H9 (cell line): ENCODE data around the gene DAB2IP. TPM values are rescaled to one million over a fixed set of nuclear protein-coding genes. Genes with fewer than 3 reads are reported as not detected.
A peak's percentile ranks its signal among the peaks of the same experiment; 100 is the strongest.

ENCODE experiments used
- DNase-seq: peaks from one replicate; pipeline ENCODE4 v3.0.0-alpha.2; 2017
- H2AFZ ChIP-seq: one replicate; pipeline ENCODE4 v1.6.1; 2013; ENCODE audit warnings: mild to moderate bottlenecking, low read length, control low read depth, moderate library complexity
- H2AK5ac ChIP-seq: 2 replicates; pipeline ENCODE4 v1.6.1; 2013; ENCODE audit warnings: low read length, control low read depth, mixed read lengths; ENCODE audit not compliant: insufficient read length
- H2BK120ac ChIP-seq: one replicate; pipeline ENCODE4 v1.6.1; 2013; ENCODE audit warnings: low read depth, mild to moderate bottlenecking, low read length, control low read depth, inconsistent platforms; ENCODE audit not compliant: poor library complexity, severe bottlenecking
- H2BK12ac ChIP-seq: 2 replicates; pipeline ENCODE4 v1.6.1; 2013; ENCODE audit warnings: low read length, control low read depth, mixed read lengths, low read depth; ENCODE audit not compliant: insufficient read length
- H2BK15ac ChIP-seq: 2 replicates; pipeline ENCODE4 v1.6.1; 2013; ENCODE audit warnings: low read depth, low read length, control low read depth
- H2BK20ac ChIP-seq: one replicate; pipeline ENCODE4 v1.6.1; 2013; ENCODE audit warnings: low read depth, mild to moderate bottlenecking, low read length, control low read depth, inconsistent platforms; ENCODE audit not compliant: poor library complexity, severe bottlenecking
- H2BK5ac ChIP-seq: 2 replicates; pipeline ENCODE4 v1.6.1; 2013; ENCODE audit warnings: low read length, control low read depth, mixed read lengths; ENCODE audit not compliant: insufficient read length
- H3K14ac ChIP-seq: 2 replicates; pipeline ENCODE4 v1.6.1; 2013; ENCODE audit warnings: low read length, control low read depth; ENCODE audit not compliant: insufficient read depth
- H3K18ac ChIP-seq: 2 replicates; pipeline ENCODE4 v1.6.1; 2013; ENCODE audit warnings: low read depth, mild to moderate bottlenecking, mixed read lengths, low read length, control low read depth; ENCODE audit not compliant: insufficient read length
- H3K23ac ChIP-seq: 2 replicates; pipeline ENCODE4 v1.6.1; 2013; ENCODE audit warnings: low read length, control low read depth, mixed read lengths, low read depth; ENCODE audit not compliant: insufficient read length
- H3K23me2 ChIP-seq: 2 replicates; pipeline ENCODE4 v1.6.1; 2013; ENCODE audit warnings: low read depth, mild to moderate bottlenecking, mixed read lengths, low read length, control low read depth; ENCODE audit not compliant: insufficient read length, poor library complexity, severe bottlenecking
- H3K27ac ChIP-seq: 2 replicates; pipeline ENCODE4 v1.5.1; 2013; ENCODE audit warnings: low read length, control low read depth, mixed read lengths, low read depth; ENCODE audit not compliant: insufficient read length
- H3K27me3 ChIP-seq: 2 replicates; pipeline ENCODE4 v1.6.1; 2013; ENCODE audit warnings: low read length, control low read depth, inconsistent platforms; ENCODE audit not compliant: insufficient read depth
- H3K4ac ChIP-seq: 2 replicates; pipeline ENCODE4 v1.6.1; 2013; ENCODE audit warnings: low read depth, mild to moderate bottlenecking, control low read depth, inconsistent platforms, low read length, moderate library complexity
- H3K4me1 ChIP-seq: 2 replicates; pipeline ENCODE4 v1.6.1; 2013; ENCODE audit warnings: low read length, control low read depth, inconsistent platforms; ENCODE audit not compliant: insufficient read depth
- H3K4me2 ChIP-seq: 2 replicates; pipeline ENCODE4 v1.6.1; 2013; ENCODE audit warnings: low read length, control low read depth, mixed read lengths; ENCODE audit not compliant: insufficient read length, insufficient read depth
- H3K56ac ChIP-seq: 2 replicates; pipeline ENCODE4 v1.6.1; 2013; ENCODE audit warnings: low read depth, mild to moderate bottlenecking, mixed read lengths, low read length, control low read depth; ENCODE audit not compliant: insufficient read length
- H3K79me1 ChIP-seq: 2 replicates; pipeline ENCODE4 v1.6.1; 2013; ENCODE audit warnings: low read depth, mild to moderate bottlenecking, moderate library complexity, low read length, control low read depth, inconsistent platforms; ENCODE audit not compliant: insufficient read depth, poor library complexity, severe bottlenecking
- H3K79me2 ChIP-seq: 2 replicates; pipeline ENCODE4 v1.6.1; 2013; ENCODE audit warnings: low read length, control low read depth, inconsistent platforms; ENCODE audit not compliant: insufficient read depth
- H3K9ac ChIP-seq: 2 replicates; pipeline ENCODE4 v1.6.1; 2013; ENCODE audit warnings: low read length, control low read depth, mixed read lengths; ENCODE audit not compliant: insufficient read length; ENCODE audit errors: extremely low read depth
- H3K9me3 ChIP-seq: one replicate; pipeline ENCODE4 v1.6.1; 2013; ENCODE audit warnings: low read depth, low read length, inconsistent platforms; ENCODE audit not compliant: control insufficient read depth
- H3T11ph ChIP-seq: one replicate; pipeline ENCODE4 v1.6.1; 2013; ENCODE audit warnings: mild to moderate bottlenecking, low read length, control low read depth, inconsistent platforms
- H4K20me1 ChIP-seq: one replicate; pipeline ENCODE4 v1.6.1; 2013; ENCODE audit not compliant: control insufficient read depth, insufficient read length, insufficient read depth
- H4K5ac ChIP-seq: 2 replicates; pipeline ENCODE4 v1.6.1; 2013; ENCODE audit warnings: low read depth, mild to moderate bottlenecking, mixed read lengths, low read length, control low read depth; ENCODE audit not compliant: insufficient read length
- H4K8ac ChIP-seq: replicated peaks from 2 replicates; pipeline ENCODE4 v1.6.1; 2013; ENCODE audit warnings: low read length, control low read depth, mixed read lengths, low read depth; ENCODE audit not compliant: insufficient read length
- H4K91ac ChIP-seq: 2 replicates; pipeline ENCODE4 v1.6.1; 2013; ENCODE audit warnings: low read depth, mild to moderate bottlenecking, moderate library complexity, mixed read lengths, low read length, control low read depth; ENCODE audit not compliant: insufficient read length
- H3K27ac Mint-ChIP-seq, 3 experiments: 2 replicates in 2 of 3; 3 replicates in 1 of 3; pipeline ENCODE4 v1.8.0; 2020 to 2021; ENCODE audit warnings: mixed read lengths in 3 of 3, mild to moderate bottlenecking in 1 of 3, moderate library complexity in 1 of 3
- H3K27me3 Mint-ChIP-seq: 2 replicates; pipeline ENCODE4 v1.8.0; 2021; ENCODE audit warnings: low read depth, mild to moderate bottlenecking, moderate library complexity, mixed read lengths
- H3K36me3 Mint-ChIP-seq, 3 experiments: 2 replicates in 2 of 3; 3 replicates in 1 of 3; pipeline ENCODE4 v1.8.0; 2020 to 2021; ENCODE audit warnings: low read depth in 3 of 3, mixed read lengths in 3 of 3; ENCODE audit not compliant: insufficient read depth in 1 of 3
- H3K4me1 Mint-ChIP-seq, 2 experiments: 2 replicates each; pipeline ENCODE4 v1.8.0; 2020; ENCODE audit warnings: mixed read lengths in 2 of 2
- H3K4me3 Mint-ChIP-seq, 2 experiments: 2 replicates in 1 of 2; 3 replicates in 1 of 2; pipeline ENCODE4 v1.8.0; 2020 to 2021; ENCODE audit warnings: mild to moderate bottlenecking in 2 of 2, mixed read lengths in 2 of 2, moderate library complexity in 1 of 2
- H3K9me3 Mint-ChIP-seq, 2 experiments: 2 replicates in 1 of 2; 3 replicates in 1 of 2; pipeline ENCODE4 v1.8.0; 2020; ENCODE audit warnings: mild to moderate bottlenecking in 2 of 2, mixed read lengths in 2 of 2, moderate library complexity in 1 of 2
- WGBS: extraction: QIAGEN DNeasy Blood & Tissue Kit; methylation state at CpG from one replicate; pipeline ENCODE4 v1.1.7; 2013; ENCODE audit warnings: missing lambda C conversion rate, low lambda C conversion rate, mixed read lengths; ENCODE audit not compliant: insufficient read length; ENCODE audit errors: extremely low coverage; 5-methylcytosine and 5-hydroxymethylcytosine counted together
- total RNA-seq: library from RNA; stranded (reverse); gene quantifications from 2 replicates; pipeline ENCODE4 v1.2.1, GENCODE V29; 2021
- TF ChIP-seq, protein P1 (sequence below): fragments of 200-600 bp; sonication (generic); conservative IDR thresholded peaks from 3 replicates; pipeline ENCODE4 v1.8.0; 2021; ENCODE audit warnings: antibody characterized with exemption, mild to moderate bottlenecking

Gene DAB2IP
- total RNA-seq, 1 experiment from 2014 or later = 22.6 TPM

GRCh38 chr9:121610638-121610953, 40.8 kb upstream of the DAB2IP start:
- Histone ChIP-seq H2BK20ac (no peak overlapping the region), H3K79me2 (peaks cover 3% of the 10 kb centered on the region; the same call in 1 of the 2 replicates), H3K23me2 (no peaks in the 10 kb centered on the region), H3K27ac (no peak overlapping the region), H3K4me2 (no peak overlapping the region), H2BK15ac (no peak overlapping the region), H3K9ac (no peak overlapping the region), H4K20me1 (no peaks in the 10 kb centered on the region), H2BK120ac (no peak overlapping the region), H2AFZ (no peak overlapping the region), H3K79me1 (no peaks in the 10 kb centered on the region), H3K9me3 (no peaks in the 10 kb centered on the region), H2BK12ac (no peak overlapping the region), H3K14ac (no peak overlapping the region), H3K27me3 (no peaks in the 10 kb centered on the region), H3T11ph (no peak overlapping the region), H3K56ac (no peak overlapping the region), H2AK5ac (no peak overlapping the region), H4K8ac (no peak overlapping the region), H4K91ac (no peak overlapping the region), H4K5ac (no peak overlapping the region), H3K18ac (no peak overlapping the region), H3K23ac (no peak overlapping the region), H3K4ac (no peak overlapping the region), H2BK5ac (no peak overlapping the region), H3K4me1 (peaks cover 7% of the 10 kb centered on the region; the same call in 1 of the 2 replicates)
- H3K4me1 Mint-ChIP-seq = peaks cover 26 to 36% of the 10 kb centered on the region in 2 experiments
- no peaks in the 10 kb centered on the region for H3K9me3 Mint-ChIP-seq
- peak; percentile 51 for DNase-seq
- no peak overlapping the region; a peak in 1 of 7 replicates for H3K27ac Mint-ChIP-seq
- peak overlapping the region in 1 of 2 experiments; percentile 31; a peak in 1 of 5 replicates for H3K4me3 Mint-ChIP-seq
- no CpG with 5 or more reads among the region's 9 CpGs for WGBS
- no peaks in the 10 kb centered on the region for H3K27me3 Mint-ChIP-seq
- H3K36me3 Mint-ChIP-seq = no peaks in the 10 kb centered on the region; a peak in 1 of 7 replicates
- TF ChIP-seq, protein P1, sequence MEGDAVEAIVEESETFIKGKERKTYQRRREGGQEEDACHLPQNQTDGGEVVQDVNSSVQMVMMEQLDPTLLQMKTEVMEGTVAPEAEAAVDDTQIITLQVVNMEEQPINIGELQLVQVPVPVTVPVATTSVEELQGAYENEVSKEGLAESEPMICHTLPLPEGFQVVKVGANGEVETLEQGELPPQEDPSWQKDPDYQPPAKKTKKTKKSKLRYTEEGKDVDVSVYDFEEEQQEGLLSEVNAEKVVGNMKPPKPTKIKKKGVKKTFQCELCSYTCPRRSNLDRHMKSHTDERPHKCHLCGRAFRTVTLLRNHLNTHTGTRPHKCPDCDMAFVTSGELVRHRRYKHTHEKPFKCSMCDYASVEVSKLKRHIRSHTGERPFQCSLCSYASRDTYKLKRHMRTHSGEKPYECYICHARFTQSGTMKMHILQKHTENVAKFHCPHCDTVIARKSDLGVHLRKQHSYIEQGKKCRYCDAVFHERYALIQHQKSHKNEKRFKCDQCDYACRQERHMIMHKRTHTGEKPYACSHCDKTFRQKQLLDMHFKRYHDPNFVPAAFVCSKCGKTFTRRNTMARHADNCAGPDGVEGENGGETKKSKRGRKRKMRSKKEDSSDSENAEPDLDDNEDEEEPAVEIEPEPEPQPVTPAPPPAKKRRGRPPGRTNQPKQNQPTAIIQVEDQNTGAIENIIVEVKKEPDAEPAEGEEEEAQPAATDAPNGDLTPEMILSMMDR = peak; percentile 54
